Neural crest cell (in vitro differentiated cells): ENCODE results near the gene CRYL1. TPM values are rescaled to one million over a fixed set of nuclear protein-coding genes. Genes with fewer than 3 reads are reported as not detected.

Experiments used
- DNase-seq: peaks from one replicate; pipeline ENCODE4 v3.0.0; 2021; ENCODE audit warnings: low read depth, mixed read lengths, low spot score
- H3K27ac Mint-ChIP-seq: one replicate; pipeline ENCODE4 v1.8.0; 2021; ENCODE audit warnings: mild to moderate bottlenecking, mixed read lengths; ENCODE audit not compliant: unreplicated experiment
- H3K27me3 Mint-ChIP-seq: 2 replicates; pipeline ENCODE4 v1.8.0; 2021; ENCODE audit warnings: low read depth, mild to moderate bottlenecking, mixed read lengths
- H3K36me3 Mint-ChIP-seq: 2 replicates; pipeline ENCODE4 v1.8.0; 2021; ENCODE audit warnings: low read depth, mild to moderate bottlenecking, mixed read lengths
- H3K4me1 Mint-ChIP-seq: 2 replicates; pipeline ENCODE4 v1.8.0; 2021; ENCODE audit warnings: mixed read lengths
- H3K4me3 Mint-ChIP-seq: one replicate; pipeline ENCODE4 v1.8.0; 2021; ENCODE audit warnings: mild to moderate bottlenecking, mixed read lengths
- H3K9me3 Mint-ChIP-seq: 2 replicates; pipeline ENCODE4 v1.8.0; 2021; ENCODE audit warnings: mixed read lengths
- total RNA-seq: library from RNA; stranded (reverse); gene quantifications from 2 replicates; pipeline ENCODE4 v1.2.1, GENCODE V29; 2021
- TF ChIP-seq, protein P1 (sequence below): fragments of 200-600 bp; sonication (generic); conservative IDR thresholded peaks from 2 replicates; pipeline ENCODE4 v1.5.0; 2021; ENCODE audit warnings: antibody characterized with exemption, mild to moderate bottlenecking

Gene CRYL1
- total RNA-seq, 1 donor from 2014 or later: 19.9 TPM

DNA sequence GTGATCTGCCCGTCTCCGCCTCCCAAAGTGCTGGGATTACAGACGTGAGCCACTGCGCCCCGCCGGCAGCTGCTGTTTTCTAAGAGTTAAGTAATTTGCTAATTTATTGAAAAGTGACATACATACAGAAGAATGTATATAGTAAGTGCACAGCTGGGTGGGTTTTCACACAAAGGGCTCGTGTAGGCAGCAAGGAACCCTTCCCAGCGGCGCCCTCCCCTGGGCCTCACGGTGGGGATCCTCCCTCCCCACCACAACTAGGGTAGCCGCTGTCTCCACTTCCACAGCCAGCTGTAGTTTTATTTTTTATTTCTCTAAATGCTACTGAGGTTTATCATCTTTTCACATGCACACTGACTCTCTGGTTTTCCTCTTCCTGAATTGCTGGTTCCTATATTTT, 64.9 kb downstream of the CRYL1 start:
- TF ChIP-seq, protein P1, sequence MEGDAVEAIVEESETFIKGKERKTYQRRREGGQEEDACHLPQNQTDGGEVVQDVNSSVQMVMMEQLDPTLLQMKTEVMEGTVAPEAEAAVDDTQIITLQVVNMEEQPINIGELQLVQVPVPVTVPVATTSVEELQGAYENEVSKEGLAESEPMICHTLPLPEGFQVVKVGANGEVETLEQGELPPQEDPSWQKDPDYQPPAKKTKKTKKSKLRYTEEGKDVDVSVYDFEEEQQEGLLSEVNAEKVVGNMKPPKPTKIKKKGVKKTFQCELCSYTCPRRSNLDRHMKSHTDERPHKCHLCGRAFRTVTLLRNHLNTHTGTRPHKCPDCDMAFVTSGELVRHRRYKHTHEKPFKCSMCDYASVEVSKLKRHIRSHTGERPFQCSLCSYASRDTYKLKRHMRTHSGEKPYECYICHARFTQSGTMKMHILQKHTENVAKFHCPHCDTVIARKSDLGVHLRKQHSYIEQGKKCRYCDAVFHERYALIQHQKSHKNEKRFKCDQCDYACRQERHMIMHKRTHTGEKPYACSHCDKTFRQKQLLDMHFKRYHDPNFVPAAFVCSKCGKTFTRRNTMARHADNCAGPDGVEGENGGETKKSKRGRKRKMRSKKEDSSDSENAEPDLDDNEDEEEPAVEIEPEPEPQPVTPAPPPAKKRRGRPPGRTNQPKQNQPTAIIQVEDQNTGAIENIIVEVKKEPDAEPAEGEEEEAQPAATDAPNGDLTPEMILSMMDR: no peak
- Mint-ChIP-seq H3K36me3 (no peaks in the 10 kb centered on the region), H3K4me1 (no peaks in the 10 kb centered on the region), H3K4me3 (no peak overlapping the region), H3K9me3 (no peaks in the 10 kb centered on the region), H3K27me3 (no peaks in the 10 kb centered on the region), H3K27ac (no peak overlapping the region)
- no peak for DNase-seq

DNA sequence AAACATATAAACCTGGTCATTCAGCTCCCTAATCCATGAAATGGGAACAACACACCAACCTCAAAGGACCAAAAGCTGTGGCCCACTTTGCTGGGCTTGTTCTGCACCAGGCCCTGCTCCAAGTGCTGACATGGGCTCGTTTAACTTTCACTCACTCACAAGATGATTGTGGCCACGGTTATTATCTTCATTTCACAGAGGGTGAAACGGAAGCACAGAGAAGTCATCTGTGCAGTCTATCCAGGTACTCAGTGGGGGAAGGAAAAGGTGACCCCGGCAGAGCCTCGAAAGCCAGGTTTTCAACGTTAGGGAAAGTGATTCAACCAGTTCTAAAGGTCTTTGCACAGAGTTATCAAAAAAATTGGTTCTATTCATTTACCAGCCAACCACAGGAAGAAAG, 68.0 kb downstream of the CRYL1 start:
- Mint-ChIP-seq H3K36me3 (no peaks in the 10 kb centered on the region), H3K4me3 (no peak overlapping the region), H3K27ac (no peak overlapping the region), H3K4me1 (no peaks in the 10 kb centered on the region), H3K9me3 (peaks cover 3% of the 10 kb centered on the region), H3K27me3 (no peaks in the 10 kb centered on the region)
- DNase-seq: no peak
- TF ChIP-seq, protein P1: no peak

DNA sequence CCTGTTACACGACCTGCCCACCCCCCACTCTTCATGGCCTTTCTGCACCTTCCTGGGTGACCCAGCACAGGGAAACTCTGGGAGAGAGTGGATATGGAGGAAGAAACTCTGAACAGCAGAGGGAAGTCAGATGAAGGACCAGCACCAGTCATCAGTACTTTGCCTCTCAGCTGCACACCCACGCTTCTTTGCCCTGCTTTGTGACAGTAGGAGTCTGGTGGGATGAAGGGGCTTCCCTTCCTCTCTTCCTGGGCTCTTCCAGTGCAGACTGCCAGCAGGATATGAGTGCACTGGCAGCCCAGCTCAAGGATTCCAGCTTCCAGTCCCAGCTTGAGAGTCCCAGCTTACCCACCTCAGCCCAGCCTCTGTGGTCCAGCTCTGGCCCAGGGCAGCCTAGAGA, 68.9 kb downstream of the CRYL1 start:
- peaks cover 5% of the 10 kb centered on the region for H3K36me3 Mint-ChIP-seq
- H3K4me1 Mint-ChIP-seq: no peaks in the 10 kb centered on the region
- TF ChIP-seq, protein P1: no peak
- no peak overlapping the region for H3K27ac Mint-ChIP-seq
- H3K9me3 Mint-ChIP-seq: peaks cover 5% of the 10 kb centered on the region
- no peak overlapping the region for H3K4me3 Mint-ChIP-seq
- no peaks in the 10 kb centered on the region for H3K27me3 Mint-ChIP-seq
- no peak for DNase-seq

DNA sequence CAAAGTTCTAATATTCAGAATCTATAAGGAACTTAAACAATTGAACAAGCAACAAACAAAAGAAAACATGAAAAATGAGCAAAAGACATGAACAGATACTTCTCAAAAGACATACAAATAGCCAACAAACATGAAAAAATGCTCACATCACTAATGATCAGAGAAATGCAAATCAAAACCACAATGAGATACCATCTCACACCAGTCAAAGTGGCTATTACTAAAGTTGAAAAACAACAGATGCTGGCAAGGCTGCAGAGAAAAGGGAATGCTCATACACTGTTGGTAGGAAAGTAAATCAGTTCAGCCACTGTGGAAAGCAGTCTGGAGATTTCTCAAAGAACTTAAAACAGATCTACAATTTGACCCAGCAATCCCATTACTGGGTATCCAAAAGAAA, 74.3 kb downstream of the CRYL1 start:
- no peak for DNase-seq
- Mint-ChIP-seq H3K9me3 (peaks cover 18% of the 10 kb centered on the region), H3K36me3 (peaks cover 17% of the 10 kb centered on the region), H3K4me3 (no peak overlapping the region), H3K27ac (no peak overlapping the region), H3K27me3 (no peaks in the 10 kb centered on the region), H3K4me1 (no peaks in the 10 kb centered on the region)
- TF ChIP-seq, protein P1: no peak

DNA sequence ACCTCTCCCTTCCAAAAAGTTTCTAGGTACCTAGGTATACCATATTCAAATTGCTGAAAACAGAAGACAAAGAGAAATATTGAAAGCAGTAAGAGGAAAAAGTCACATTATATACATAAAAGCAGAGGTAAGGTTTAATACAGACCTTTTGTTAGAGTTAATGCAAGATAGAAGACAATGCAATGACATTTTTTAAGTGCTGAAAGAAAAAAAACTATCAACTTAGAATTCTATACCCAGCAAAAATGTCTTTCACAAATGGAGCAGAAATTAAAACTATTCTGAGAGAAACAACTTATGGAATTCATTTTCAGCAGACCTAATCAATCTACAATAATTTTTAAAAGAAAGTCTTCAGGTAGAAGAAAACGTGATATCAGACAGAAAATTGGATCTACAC, 77.2 kb downstream of the CRYL1 start:
- Mint-ChIP-seq H3K4me1 (no peaks in the 10 kb centered on the region), H3K27ac (no peak overlapping the region), H3K36me3 (peaks cover 19% of the 10 kb centered on the region), H3K27me3 (no peaks in the 10 kb centered on the region), H3K9me3 (peaks cover 15% of the 10 kb centered on the region), H3K4me3 (no peak overlapping the region)
- DNase-seq: no peak
- TF ChIP-seq, protein P1: no peak

GRCh38 chr13:20446900-20447299, 78.8 kb downstream of the CRYL1 start:
- no peak for DNase-seq
- peaks cover 15% of the 10 kb centered on the region for H3K36me3 Mint-ChIP-seq
- H3K27me3 Mint-ChIP-seq: no peaks in the 10 kb centered on the region
- H3K9me3 Mint-ChIP-seq: peaks cover 13% of the 10 kb centered on the region
- TF ChIP-seq, protein P1: no peak
- no peak overlapping the region for H3K4me3 Mint-ChIP-seq
- no peak overlapping the region for H3K27ac Mint-ChIP-seq
- H3K4me1 Mint-ChIP-seq: peaks cover 13% of the 10 kb centered on the region
